HG03439 (cell line): ENCODE data around the gene LHFPL6.
A peak's percentile ranks its signal among the peaks of the same experiment; 100 is the strongest.

Experiments
- ATAC-seq: cut with Tn5 transposase; IDR thresholded peaks from one replicate; pipeline ENCODE4 v1.9.1; 2021; ENCODE audit warnings: mild to moderate bottlenecking, moderate library complexity; ENCODE audit not compliant: unreplicated experiment

Gene LHFPL6

DNA sequence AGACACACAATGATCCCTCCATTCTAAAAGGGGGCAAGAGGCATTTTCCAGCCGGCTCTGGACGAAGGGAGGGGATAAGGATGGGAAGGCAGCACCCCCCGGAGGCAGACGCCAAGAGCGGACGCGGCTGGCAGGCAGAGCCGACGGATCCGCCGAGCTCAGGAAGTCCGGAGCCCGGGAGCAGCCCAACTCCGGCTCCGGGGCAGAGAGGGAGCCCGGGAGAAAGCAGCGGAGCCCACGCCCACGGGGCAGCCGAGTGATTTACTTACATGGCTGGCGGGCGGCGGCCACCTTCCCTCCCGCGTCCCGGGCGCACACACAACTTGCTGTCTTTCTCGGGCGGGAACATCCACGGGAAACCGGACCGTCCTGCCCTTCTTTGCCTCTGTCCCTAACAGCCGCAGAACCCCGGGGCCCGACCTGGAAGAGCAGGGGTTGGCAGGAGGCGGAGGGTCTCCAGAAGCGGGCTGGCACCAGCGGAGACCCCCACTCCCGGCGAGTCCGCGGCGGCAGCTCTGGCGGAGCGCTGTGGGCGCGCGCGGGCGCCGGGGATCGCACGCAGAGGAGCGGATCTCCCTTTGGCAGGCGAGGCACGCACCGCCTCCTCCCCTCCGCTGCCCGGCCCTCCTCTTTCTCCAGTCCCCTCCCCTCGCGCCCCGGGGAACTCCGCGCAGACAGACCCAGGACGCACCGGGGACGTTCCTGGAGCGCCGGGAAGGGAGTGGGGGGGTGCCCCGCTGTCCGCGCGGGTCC, at the start of gene LHFPL6:
Gene LHFPL6 (minus strand): TSS at position 580 of the 753 bp plus-strand sequence.
- ATAC-seq: peak; percentile 94

DNA sequence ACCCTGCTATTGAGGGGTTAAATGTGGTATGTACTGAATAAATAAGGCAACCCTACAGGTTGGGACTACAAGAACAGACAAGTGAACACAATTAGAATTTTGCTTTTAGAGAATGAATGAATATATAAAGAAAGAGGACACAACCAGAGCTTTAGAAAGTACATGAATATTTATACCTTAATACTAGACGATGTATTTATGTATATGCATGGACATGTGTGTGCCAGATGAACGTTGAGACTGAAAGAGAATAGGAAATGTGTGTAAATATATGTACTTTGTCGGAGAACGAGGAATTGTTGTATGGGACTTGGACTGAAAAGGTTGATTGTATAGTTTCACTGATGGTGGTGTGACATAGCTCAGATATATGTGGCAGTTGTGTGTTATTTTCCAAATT, 43.1 kb upstream of the LHFPL6 start:
- ATAC-seq: no peak

GRCh38 chr13:39641645-39642044, 38.7 kb upstream of the LHFPL6 start:
- ATAC-seq: no peak

- no peak for ATAC-seq
Observed at GRCh38 chr13:39637890-39638289, 34.9 kb upstream of the LHFPL6 start.

DNA sequence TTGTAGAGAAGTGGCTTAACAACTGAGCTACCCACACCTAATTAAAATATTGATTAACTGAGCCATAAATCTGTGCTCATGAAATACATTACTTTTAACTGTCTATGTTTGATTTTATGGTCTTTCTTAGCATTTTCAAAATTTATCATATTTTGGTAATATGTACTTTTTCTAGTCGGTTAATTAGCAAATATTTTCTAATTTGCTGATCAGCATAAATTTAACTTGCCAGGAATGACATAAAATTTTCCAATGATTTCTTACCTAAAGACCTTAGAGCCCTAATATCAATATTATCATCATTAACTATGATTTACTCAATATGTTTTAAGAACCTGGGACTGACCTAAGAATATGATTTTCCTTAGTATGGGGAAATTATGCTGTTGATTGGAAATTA, 32.6 kb upstream of the LHFPL6 start:
- ATAC-seq: no peak

GRCh38 chr13:39632994-39633393, 30.0 kb upstream of the LHFPL6 start:
- no peak for ATAC-seq

DNA sequence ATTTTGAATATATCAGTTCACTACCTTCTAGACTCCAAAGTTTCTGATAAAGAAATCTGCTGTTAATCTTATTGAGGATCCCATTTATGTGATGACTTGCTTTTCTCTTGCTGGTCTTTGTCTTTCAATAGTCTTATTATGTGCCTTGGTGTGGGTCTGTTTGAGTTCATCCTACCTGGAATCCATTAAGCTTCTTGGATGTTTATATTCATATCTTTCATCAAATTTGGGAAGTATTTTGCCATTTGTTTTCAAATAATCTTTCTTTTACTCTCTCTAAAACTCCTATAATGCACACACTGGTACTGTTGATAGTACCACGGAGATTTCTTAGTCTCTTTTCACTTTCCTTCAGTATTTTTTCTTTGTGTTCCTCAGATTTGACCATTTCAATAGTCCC, 28.3 kb upstream of the LHFPL6 start:
- no peak for ATAC-seq

DNA sequence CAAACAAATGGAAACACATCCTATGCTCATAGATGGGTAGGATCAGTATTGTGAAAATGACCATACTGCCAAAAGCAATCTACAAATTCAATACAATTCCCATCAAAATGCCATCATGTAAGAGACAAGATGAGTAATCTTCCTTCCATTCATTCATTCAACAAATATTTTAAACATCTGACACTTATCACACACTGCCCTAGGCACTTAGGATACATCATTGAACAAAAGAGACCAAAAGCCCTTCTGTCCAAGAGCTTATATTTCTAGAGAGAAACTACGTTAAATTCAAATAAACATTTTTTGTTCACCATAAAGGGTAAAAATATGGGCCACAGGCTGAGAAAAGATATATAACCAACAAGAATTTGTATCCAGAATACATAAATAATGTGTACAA, 20.5 kb upstream of the LHFPL6 start:
- no peak for ATAC-seq

DNA sequence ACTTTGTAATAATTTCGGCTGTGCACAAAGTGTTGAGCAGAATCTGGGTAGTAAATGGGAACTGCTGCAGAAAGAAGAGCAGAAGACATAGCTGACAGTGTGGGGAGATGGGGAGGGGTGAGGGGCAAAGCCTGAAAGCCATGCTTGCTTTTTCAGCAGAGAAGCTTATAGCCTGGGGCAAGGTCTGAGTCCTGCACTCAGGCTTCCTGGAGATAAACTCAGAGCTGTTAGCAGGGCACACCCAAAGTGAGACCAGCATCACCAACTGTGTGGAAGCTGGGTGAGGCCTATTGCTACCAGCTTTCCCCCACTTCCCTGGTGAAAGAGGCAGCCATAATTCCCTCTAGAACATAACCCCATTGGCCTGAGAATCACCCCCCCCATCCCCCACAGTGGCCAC, 15.6 kb upstream of the LHFPL6 start:
- no peak for ATAC-seq

GRCh38 chr13:39616087-39616694, 13.2 kb upstream of the LHFPL6 start:
- no peak for ATAC-seq

DNA sequence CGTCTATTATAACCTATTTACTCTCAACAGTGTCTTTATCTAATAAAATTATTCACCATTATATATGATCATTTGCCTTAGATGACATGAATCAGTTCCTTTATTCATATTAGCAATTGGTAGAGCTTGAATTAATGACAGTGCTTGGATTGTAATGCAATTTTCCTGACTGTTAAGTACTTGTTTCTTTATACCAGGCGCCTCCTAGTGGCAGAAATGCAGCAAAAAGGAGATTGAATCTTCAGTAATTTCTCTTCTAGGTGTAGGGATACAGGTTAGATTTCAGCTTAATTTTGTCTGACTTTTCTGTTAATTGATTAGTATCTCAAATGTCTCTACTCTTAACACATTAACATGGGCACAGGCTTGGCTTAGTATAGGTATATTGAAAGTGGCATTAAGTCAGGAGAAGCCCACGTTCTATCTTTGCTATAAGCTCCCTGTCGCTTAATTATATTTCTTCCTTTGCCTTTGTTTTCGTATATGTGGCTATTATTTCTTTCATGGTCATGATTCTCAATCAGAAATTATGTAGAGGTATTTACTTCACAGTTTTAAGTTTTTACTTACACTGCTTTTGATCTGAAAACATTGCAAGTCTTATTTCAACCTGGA, 9.1 kb upstream of the LHFPL6 start:
- no peak for ATAC-seq

DNA sequence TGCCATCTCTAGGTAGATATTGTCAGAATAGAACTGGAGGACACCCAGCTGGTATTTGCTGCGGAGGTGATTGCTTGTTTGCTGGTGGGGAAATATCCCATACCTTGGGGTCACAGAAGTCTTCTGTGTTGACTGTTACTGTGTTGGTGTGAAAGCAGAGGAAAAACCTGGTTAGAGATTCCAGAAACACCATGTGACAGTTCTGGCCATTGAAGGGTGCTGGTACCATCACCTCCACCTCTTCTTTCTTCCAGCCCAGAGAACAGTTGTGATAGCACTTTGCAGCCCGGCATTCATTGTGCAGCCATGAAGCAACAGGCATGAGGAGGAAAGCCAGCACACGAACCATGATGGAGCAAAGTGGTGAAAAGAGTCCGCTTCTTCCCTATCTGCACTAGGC, 4.9 kb upstream of the LHFPL6 start:
- ATAC-seq: no peak

- ATAC-seq: no peak
Observed at GRCh38 chr13:39605677-39606320, 2.8 kb upstream of the LHFPL6 start.

DNA sequence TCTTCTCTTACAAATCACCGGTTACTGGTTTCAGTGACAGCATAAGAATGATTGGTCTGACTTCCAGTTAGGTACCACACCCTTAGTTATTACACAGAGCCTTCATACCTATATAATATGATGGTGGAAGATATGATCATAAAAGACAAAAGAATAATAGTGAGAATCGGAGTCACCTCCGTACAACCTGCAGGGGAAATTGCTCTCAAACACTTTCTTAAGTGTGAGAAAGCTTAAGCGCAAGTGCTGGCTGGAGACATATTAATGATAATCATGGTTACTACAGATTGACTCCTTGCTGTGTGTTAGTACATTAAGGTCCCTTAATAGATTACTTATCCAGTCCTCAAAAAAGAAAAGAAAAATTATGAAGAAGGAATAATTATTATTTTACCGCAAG, 1.8 kb upstream of the LHFPL6 start:
- ATAC-seq: no peak

GRCh38 chr13:39603424-39603947, 493 bp upstream of the LHFPL6 start:
- ATAC-seq: peak; percentile 37

DNA sequence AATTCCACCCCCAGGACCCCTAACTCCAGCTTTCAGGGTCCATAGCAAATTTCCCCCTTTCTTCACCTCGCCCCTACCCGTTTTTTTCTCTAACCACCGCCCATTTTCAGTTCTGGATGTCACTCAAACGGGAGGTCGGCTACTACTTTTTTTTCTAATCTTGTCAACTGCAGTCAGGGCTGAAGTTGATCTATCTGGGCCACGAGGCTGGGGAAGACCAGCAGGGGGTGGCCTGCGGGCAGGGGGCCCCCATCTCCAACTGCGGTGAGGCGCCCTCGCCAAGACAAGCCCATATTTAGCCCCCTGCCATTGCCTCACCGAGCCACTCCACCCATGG, 748 bp downstream of the LHFPL6 start:
- peak; percentile 28 for ATAC-seq

DNA sequence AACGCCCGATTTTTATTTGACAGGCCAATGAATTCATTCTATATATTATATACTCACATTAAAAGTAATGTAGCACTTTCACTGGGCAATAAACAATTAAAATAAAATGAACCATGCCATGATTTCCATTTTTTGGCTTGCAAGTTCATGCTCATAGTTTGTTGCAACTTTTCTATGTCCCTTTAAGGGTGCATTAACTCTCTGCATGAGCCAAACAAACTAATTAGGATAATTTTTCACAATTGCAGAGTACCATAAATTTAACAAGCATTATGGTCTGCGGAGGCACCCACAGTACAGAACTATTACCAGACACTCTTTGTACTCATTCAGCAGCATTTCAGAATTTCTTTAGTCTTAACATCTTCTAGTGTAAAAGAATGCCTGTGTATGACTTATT, 1.4 kb downstream of the LHFPL6 start:
- no peak for ATAC-seq

GRCh38 chr13:39600766-39601165, 2.2 kb downstream of the LHFPL6 start:
- no peak for ATAC-seq

DNA sequence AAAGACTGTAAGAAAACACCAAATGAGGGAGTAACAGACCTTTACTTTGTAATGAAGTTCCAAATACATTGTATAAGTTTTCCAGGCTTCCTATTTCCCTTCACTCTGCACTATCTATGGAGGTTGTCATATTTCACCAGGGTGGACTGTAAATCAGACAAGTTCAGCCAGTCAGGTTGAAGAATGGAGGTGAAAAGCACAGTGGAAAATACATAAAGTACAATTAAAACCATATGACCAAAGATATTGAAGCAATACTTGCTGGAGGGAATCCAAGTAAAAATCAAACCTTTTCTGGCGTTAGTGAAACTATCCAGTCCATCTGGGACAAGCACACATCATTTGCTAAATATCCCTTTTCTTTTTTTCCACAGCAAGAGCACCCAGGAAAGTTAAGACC, 3.2 kb downstream of the LHFPL6 start:
- no peak for ATAC-seq

DNA sequence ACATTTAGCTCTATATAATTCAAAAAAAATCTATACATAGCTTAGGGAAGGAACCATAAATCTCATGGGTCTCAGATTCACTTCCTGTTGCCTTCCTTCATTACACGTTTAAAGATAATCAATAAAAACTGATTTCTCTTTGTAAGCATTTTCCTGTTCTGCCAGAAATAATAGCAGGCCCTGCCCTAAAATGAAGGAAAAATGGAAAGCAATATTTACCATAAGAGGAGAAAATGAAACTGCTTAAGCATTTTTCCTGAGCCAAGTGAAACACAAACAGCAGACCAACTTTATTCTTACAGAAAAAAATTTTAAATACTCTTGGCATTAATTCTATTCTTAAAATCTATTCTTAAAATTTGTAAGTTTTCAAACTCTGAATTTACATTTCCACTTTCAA, 4.0 kb downstream of the LHFPL6 start:
- ATAC-seq: no peak

DNA sequence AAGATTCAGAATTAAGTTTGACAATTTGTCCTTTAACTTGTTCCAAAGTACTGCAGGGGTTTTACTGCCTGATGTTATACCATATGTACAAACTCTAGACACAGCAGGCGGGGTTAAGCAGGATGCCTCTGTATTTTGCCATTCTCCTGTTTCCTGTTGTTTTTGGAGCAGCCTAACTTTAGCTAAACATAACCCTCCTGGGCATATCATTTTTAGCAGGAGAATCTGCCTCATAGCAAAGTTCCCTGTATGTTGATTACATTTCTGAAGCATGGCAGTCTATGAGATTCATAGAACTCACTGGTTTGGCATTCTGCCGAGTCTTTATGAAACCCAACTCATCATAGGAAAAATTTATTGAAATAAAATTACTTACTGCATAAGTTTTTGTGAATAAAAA, 5.2 kb downstream of the LHFPL6 start:
- no peak for ATAC-seq

DNA sequence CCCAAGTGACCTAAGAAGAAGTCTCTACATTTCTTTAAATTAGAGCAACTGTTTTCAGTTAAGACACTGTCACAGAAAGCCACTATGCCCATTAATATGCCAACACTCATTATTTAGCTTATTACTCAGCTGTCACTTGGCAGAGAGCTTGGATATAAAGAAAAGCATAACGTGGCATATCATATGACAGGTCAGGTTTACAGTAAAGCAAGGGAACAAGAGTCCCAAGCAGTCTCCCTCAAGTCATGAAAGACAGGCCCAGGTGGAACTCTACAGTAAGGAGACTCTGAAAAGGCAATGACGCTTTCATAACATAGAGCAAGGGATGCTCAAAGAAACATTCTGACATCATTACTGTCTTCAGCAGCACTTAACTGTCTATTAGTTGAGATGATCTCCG, 6.3 kb downstream of the LHFPL6 start:
- no peak for ATAC-seq
